Stimulated activated CD8-positive, alpha-beta memory T cell treated with anti-CD3 and anti-CD28 coated beads, Interleukin-15, amount 100 ng/mL, for 1 hour (primary cell): Measurements from ENCODE around the gene MCAT.
"Not testable (repeated sequence)": the region's sequence is repeated elsewhere in the genome, so short reads cannot be mapped to it uniquely, and the experiment has no call there.

ENCODE experiments used
- DNase-seq: peaks from one replicate; pipeline ENCODE4 v3.0.0-alpha.2; 2020; ENCODE audit warnings: low read depth

Gene MCAT

DNA sequence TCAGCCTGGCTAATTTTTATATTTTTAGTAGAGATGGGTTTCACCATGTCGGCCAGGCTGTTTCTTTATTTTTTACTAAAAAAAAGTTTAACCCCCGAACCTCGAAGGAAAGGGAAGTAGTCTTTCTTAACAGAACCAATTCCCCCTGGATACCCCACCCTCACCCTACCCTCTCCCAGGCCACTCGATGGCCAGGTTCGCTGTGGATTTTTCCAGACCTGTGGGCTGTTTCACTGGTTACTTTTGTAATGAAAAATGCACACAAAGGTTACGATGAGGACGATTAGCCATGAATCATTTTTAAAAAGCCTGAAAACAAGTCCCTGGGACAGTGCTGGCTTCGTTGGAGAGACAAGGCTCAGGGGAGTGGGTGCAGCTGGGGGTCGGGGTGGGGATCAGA, 10.7 kb upstream of the MCAT start:
- no peak for DNase-seq

DNA sequence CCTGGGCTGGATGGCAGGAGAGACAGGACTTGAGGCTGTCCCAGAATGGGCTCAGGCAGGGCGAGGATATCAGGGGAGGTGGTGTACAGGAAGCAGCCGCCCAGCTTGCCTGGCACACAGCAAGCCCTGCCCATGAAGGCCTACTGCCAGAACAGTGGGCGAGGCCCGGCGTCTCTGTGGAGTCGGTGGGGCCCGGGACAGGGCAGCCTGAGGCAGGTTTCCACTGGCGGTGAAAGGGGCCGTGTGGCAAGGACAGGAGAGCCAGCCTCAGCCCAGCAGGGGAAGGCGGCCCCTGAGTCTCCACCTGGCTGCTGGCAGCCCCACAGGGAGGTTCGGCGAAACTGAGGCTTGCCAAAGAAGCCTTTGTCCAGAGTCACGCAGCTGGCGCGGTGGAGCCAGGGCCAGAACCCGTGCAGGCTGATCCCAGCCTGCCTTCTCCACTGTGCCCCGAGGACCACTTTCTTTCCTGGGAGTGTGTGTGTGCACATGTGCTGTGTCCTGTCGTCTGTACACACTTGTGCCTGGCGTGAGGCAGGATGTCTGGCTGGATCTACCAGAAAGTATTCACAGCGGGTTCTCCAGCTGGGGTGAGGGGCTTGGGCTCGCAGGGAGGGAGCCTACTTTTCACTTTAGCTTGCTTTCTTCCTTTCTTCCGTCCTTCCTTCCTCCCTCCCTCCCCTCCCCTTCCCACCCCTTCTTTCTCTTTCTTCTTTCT, 9.3 kb upstream of the MCAT start:
- peak; percentile 24 for DNase-seq

DNA sequence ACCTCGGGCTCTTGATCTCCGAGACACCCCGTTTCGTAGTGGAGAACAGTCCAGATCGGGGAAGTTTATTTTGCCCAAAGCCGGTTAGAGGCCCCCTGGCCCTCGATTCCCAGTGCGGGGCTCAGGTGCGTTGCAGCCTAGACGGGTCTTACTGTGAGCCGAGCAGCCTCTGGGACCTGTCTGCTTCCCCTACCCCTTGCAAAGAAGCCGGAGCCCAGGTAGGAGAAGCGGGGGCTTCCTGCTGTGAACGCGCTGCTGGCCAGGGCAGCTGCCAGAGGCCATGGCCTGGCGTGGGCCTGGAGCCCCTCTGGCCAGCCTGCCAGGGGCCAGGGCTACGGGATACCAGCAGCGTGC, 8.8 kb upstream of the MCAT start:
- DNase-seq: no peak

DNA sequence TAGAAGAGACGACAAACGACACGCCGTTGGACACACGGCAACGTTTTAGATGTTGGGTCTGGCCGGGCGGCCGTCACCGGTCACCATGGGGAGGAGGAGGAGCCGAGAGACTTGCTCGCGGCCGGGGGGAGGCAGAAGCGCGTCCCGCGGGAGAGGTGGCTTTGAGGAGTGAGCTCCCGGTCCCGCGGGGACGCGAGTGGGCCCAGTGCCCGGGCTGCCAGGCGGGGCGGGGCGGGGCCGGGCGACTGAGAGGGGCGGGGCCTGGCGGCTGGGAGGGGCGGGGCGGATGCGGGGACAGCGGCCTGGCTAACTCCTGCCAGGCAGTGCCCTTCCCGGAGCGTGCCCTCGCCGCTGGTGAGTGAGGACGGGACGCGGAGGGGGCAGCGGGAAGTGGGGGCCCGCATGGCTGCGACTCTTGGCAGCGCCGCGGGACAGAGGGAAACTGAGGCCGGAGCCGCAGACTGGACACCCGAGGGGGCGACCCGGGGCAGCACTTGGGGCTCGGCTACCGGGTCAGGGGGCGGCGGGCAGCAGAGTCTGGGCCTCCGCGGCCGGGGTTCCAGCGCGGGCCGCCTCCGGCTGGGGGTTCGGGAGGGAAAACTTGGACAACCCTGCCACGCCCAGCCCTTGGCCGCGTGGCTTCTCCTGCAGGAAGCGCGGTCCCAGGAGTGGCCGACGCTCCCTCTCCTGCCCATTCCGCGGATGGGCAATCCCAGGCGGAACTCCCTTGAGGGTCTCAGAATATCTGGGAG, 8.2 kb upstream of the MCAT start, which contains the start of gene TSPO:
Gene TSPO, plus strand, starts transcription at position 309 of the 752 bp plus-strand sequence. CDS start 7,680 bp downstream, outside the sequence.
- DNase-seq: peak; percentile 35

DNA sequence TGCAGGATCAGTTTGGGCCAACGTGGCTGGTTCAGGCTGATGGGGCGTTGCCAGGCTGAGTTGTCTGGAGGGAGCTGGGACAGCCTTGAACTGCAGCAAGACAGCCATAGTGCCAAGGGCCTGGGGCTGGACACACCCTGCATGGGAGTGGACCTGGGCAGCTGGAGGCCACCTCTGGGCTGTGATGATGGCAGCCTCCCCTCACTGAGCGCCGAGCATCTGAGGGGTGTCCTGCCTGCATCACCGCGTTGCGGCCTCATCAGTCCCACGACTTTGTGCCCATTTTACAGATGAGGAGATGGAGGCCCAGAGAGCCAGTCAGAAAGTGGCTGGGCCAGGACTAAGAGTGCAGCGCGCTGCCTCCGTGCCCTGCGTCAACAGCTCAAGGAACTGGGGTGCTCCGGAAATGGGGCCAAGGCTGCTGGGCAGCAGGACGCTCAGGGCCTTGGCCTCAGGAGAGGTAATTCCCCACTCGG, 7.6 kb upstream of the MCAT start:
- no peak for DNase-seq

DNA sequence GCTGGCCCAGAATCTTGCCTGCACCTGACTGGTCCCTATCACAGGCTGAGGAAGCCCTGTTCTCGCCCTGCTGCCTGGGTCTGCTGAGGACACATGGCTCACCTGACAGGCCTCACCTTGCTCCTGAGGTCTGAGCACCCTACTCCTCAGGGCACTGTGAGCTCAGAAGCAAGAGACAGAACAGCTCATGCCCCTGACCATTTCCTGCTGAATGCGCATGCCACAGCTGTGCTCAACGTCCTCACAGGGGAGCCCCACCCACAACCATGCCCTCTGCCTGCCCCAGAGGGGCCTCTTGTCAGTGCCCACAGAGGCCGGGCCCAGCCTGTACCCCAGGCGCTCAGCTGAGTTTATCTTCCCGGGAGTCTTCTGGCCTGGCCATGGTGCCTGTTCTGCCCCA, 5.4 kb upstream of the MCAT start:
- no peak for DNase-seq

DNA sequence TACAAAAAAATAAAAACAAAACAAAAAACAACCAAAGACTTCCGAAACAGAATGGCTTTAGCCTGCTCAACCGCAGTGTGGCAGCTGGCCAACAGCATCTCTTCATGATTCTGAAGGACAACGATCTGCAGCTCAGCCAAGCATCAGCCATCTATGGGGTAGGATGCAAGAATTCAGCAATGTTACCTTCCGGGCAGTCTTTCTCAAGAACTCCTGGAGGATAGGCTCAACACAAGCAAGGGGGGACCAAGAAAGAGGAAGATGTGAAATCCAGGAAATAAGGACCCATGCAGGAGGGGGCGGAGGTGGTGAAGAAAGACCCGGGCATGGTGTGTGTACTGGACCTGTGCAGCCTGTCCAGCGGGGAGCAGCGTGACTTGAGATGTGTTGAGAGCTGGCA, 4.6 kb upstream of the MCAT start:
- DNase-seq: no peak

DNA sequence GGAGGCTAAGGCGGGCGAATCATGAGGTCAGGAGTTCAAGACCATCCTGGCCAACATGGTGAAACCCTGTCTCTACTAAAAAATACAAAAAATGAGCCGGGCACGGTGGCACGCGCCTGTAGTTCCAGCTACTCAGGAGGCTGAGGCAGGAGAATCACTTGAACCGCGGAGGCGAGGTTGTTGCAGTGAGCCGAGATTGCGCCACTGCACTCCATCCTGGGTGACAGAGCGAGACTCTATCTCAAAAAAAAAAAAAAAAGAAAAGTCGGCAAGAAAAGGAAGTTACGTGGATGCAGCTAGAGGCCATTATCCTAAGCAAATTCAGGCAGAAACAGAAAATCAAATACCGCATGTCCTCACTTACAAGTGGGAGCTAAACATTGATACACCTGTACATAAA, 3.1 kb upstream of the MCAT start:
- DNase-seq: not testable (repeated sequence)

DNA sequence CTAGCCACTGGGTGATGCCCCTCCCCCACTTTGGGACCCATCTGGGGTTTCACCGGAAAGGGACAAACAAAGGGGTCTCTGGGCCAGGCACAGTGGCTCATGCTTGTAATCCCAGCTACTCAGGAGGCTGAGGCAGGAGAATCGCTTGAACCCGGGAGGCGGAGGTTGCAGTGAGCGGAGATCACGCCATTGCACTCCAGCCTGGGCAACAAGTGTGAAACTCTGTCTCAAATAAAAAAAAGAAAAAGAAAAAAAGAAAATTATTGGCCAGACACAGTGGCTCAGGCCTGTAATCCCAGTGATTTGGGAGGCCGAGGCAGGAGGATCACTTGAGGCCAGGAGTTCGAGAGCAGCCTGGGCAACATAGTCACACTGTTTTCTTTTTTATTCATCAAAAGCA, 2.2 kb upstream of the MCAT start:
- DNase-seq: not testable (repeated sequence)

DNA sequence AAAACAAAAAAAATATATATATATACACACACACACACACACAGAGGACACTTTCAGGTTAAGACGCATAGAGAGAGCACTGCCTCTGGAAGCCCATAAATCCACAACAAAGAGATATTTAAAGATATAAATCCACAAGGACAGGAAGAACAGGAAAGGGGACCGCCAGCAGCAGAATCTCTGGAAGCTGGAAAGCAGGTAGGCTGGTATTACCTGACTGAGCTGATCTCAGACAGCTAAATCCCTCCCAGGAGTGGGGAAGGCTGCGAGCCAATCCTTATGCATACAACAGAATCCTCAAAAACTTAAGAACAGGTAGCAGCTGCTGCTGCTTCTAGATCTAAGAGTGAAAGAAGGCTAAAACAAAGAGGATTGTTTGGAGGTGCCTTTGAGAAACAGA, 1.8 kb upstream of the MCAT start:
- DNase-seq: no peak

DNA sequence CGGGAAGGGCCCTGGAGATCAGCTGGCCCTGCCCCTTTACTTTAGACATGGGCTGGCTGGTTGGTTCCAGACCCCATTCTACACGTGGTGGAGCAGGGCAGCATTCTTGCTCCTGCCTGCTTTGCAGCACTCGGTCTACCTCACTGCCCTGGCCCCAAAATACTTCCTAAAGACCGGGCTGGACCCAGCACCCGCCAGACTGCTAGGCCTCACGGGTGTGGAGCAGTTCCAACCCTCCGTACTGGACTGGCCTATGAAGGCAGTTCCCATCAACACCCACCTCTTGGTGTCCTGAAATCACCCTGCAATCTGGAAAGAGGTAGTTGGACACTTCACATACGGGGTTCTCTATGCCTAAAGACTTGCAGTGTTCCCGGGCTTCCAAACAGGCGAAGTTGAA, 6.4 kb downstream of the MCAT start:
- DNase-seq: no peak

DNA sequence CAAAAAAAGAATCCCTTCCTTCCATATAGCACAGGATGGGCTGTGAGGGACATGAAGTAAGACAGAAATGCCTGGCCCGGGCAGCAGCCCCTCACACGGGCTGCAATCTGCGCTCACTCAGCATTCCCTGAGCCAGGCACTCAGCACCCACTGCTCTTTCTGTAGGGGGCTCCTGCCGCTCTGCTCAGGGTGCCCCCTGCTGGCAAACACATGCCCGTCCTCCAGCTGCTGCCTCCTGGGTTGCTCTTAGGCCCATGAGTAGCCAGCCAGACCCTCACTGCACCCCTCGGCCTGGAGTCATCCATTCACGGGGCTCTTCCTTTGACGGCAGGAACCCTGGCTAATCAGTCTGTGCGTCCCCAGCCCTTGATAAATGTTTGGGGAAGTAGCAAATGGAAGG, 6.9 kb downstream of the MCAT start:
- DNase-seq: no peak

DNA sequence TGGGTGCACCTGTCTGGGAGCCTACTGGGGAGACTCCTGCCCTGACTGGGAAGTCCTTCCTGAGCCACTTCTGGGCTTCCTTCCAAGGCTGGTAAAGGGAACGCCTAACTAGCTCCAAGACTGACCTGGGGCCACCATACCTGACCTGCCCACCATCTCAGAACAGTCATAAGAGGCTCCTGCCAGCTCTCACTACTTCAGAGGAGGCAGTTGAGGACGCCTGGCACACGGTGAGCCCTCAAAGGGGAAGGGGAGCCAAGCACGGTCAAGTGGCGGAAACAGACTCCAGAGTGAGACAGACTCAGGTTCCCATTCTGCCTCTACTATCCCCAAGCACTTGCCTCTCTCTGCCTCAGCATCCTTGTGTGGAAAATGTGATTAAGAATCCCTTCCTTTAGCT, 7.6 kb downstream of the MCAT start:
- no peak for DNase-seq

DNA sequence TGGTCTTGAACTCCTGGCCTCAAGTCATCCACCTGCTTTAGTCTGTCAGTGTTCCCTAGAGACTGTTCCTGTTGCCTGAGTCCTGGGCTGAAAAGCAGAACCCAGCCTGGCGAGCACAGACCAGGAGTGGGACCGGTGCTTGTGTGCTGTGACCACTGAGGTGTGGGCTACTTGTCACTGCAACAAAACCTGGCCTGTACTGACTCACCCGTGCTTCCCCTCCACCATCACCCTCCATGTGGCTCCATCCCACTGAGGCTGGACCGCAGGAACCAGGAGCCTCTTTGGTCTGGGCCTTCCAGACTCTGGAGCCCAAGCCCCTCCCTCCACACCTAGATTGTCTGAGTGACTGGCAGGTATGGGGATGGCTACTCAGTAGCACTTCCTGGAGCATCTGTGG, 8.6 kb downstream of the MCAT start:
- no peak for DNase-seq

DNA sequence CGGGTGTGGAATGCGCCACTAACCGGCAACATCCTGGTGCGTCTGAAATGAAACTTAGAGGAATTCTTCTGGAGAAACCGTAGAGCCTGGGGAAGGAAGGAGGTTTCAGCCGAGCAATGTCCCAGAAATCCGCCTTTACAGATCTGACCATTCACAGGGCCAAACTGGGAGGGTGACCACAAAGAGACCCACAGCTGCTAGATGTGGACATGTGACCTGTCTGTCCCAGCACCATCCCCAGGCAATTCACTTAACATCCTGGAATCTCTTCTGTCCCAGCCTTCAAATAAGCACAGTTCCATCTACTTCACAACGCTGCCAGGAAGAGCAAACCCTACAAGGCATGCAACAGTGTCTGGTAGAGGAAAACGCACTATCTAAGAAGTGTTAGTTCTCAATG, 9.8 kb downstream of the MCAT start:
- no peak for DNase-seq

DNA sequence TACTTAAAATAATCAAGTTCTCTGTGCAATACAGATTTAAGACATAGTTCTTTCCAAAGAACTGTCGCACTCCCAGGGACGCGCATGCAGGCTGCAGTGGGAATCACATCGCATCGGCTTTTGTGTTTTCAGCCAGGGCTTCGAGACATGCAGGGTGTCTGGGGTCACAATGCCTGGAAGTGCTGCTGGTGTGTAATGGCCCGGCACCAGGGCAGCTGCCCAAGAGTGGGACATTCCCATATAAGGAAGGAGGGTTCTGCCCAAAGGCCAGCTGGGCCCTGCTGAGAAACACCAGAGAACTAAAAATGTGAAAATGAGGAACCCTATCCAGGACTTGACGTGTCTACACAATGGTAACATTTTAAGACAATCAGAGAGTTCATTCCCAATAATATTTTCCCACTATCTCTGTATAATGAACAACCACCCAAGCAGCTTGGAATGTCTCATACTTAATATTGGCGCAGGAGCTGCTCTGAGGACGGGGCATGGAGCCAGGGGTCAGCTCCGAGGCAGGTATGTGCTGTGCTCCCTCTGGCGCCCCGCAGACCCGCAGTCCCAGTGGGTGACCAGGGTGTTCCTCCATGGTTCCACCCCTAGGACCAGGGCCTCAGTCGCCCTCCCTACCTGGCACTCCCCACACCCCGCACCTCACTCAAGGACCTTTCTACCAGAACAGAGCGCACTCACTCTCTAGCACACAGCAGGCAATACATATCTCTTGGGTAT, 11.3 kb downstream of the MCAT start:
- DNase-seq: no peak

DNA sequence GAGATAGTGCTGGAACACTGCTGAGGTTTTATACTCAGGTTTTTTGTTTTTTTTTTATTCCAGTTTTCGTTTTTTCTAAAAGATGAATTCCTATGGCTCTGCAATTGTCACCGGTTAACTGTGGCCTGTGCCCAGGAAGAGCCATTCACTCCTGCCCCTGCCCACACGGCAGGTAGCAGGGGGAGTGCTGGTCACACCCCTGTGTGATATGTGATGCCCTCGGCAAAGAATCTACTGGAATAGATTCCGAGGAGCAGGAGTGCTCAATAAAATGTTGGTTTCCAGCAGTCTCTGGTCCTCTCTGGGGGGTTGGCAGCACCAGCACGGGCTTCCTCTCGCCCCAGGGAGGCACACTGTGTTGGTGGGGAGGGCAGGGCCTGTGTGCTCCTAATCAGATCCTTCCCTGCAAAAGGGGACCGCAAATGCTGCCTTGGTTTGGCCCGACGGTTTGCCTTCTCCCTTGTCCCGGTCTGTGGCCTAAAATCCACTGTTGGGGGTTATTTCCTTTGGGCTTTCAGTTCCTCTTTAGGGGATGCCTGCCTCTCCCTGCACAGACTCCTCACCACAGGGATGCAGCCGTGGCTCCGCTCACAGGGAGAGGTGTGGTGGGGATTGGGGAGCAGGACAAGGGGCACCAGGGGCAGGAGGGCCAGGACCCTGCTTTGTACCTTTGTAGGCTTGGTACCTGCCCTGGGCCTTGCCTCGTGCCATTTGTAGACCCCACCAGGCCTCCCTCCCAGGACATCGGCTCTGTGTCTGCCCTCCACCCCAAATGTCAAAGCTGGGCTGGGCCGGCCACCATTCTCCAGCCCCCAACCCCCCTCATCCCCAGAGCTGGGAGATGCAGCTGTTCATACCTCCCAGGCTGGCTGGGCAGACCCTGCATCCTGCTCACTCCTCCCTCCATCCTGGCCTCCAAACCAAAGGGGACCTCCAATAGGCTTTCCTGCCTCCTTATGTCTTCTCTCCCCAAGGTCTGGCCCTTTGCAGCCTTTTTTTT, 13.5 kb downstream of the MCAT start:
- no peak for DNase-seq

DNA sequence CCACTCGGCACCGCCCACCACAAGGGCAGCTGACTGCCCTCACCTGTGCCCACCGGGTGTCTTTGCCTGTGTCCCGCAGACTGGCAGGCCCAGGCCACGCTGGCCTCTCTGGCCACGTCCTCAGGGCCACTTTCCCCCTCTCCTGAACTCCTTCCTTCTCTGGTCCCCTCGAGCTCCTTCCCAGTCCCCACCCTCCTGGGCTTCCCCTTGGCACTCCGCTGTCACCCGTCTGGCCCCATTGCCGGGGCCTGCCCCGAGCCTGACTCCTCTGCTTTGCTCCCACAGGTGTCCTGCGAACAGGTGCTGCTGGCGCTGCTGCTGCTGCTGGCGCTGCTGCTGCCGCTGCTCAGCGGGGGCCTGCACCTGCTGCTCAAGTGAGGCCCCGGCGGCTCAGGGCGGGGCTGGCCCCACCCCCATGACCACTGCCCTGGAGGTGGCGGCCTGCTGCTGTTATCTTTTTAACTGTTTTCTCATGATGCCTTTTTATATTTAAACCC, 14.2 kb downstream of the MCAT start:
- no peak for DNase-seq

DNA sequence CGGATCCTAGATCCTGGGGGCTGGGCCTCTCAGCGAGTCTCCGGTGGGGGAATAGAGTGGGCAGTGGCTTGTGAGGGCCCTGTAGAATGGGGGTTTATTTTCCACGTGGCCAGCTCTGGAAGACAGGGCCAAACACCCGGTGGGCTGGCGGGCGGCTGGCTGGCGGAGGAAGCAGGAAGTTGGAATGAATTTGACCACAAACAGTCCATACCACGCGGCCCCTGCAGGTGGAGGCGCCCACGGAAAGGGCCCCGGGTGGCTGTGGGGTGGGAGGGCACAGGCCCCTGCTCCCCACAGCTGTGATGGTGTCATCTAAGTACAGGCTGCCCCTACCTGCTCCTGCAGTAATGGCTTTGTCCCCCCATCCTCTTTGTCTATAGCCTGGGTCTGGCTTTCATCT, 15.1 kb downstream of the MCAT start:
- DNase-seq: no peak

DNA sequence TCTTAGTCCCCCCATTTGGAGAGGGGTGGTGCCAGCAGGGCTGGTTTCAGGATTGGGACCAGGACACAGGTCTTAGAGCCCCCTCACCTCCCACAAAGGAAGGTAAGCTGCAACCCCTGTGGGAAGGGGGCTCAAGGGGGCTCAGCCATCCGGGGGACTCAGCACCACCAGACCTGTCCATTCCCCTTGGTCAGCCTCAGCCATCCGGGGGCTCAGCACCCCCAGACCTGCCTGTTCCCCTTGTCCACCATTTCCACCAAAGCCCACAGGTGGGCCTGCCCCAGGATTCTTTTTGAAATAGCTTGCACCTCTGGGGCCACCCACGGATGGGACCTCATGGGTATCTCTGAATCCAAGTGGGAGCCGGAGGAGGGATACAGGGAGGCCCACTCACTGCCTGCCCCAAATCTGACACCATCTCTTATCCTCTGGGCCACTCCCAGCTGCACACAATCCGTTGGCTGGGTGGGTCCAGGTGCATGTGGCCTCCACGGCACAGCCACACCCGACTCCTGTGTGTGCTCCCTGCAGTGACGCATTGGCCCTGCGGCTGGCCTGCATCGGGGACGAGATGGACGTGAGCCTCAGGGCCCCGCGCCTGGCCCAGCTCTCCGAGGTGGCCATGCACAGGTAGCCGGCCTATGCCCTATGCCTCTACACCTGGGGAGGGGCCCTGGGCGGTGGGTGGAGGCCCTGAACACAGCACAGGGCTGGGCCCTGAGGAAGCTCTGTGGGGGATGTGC, 15.9 kb downstream of the MCAT start:
- no peak for DNase-seq
